Measurements from ENCODE around the gene ZNF80.

Gene ZNF80

DNA sequence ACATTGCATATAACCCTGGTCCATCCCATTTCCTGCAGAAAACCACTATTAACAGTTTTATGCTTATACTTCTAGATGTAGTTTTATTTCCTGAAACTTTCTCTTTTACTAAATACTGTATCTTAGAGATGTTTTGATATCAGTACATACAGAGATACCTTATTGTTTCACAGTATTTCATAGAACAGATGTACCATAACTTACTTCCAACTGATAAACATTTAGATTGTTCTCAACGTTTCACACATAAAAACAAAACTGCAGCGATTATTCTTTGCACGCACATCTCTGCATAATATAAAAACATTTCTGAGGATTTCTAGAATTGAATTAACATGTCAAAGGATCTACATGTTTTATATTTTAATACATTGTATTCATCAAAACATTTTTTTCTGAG is 2.6 kb downstream of the ZNF80 start:
- Histone ChIP-seq H3K36me3 (replicated peaks in 1 of 2; ENCODE audit: control insufficient read depth in 2 of 2, insufficient read depth in 2 of 2, low read length in 2 of 2) (no peaks in the 10 kb centered on the region), H3K4ac (ENCODE audit: low read length) (no peak overlapping the region), H3K9me3 (replicated peaks in 1 of 2; ENCODE audit: control insufficient read depth in 2 of 2, insufficient read depth in 1 of 2, low read depth in 1 of 2, low read length in 2 of 2) (peaks cover 0 to 1% of the 10 kb centered on the region in 2 donors), H4K91ac (ENCODE audit: low read depth, low read length, poor library complexity) (no peak overlapping the region), H2BK12ac (ENCODE audit: low read length) (no peak overlapping the region), H2AK5ac (ENCODE audit: low read depth, low read length) (no peak overlapping the region), H3K4me1 (ENCODE audit: control insufficient read depth in 2 of 2, insufficient read depth in 1 of 2, low read depth in 1 of 2, low read length in 2 of 2) (no peaks in the 10 kb centered on the region), H3K27ac (replicated peaks; ENCODE audit: low read length) (no peak overlapping the region), H3K79me1 (ENCODE audit: low read depth, low read length) (no peaks in the 10 kb centered on the region), H3K27me3 (ENCODE audit: control insufficient read depth in 3 of 3, insufficient read depth in 3 of 3, low read depth in 1 of 3, low read length in 3 of 3) (no peaks in the 10 kb centered on the region), H3K4me2 (ENCODE audit: insufficient read depth, low read length, poor library complexity, severe bottlenecking) (no peak overlapping the region), H3K14ac (ENCODE audit: low read length) (no peak overlapping the region), H2BK5ac (ENCODE audit: low read length) (no peak overlapping the region), H3K4me3 (ENCODE audit: low read length in 2 of 2) (no peak overlapping the region), H3K9ac (ENCODE audit: low read depth, low read length, poor library complexity) (no peak overlapping the region), H3K18ac (ENCODE audit: low read length) (no peak overlapping the region), H3K23ac (ENCODE audit: low read depth, low read length, poor library complexity) (no peak overlapping the region), H4K8ac (ENCODE audit: low read depth, low read length) (no peak overlapping the region), H2AFZ (ENCODE audit: low read length) (no peak overlapping the region), H2BK15ac (ENCODE audit: low read length) (no peak overlapping the region), H2BK120ac (ENCODE audit: low read depth, low read length) (no peak overlapping the region)
- no peak for DNase-seq (ENCODE audit: low spot score)
- WGBS, 2 donors (ENCODE audit: extremely low coverage in 2 of 2, insufficient read length in 2 of 2, insufficient replicate concordance in 1 of 2), result no CpG with 5 or more reads among the region's 3 CpGs

DNA sequence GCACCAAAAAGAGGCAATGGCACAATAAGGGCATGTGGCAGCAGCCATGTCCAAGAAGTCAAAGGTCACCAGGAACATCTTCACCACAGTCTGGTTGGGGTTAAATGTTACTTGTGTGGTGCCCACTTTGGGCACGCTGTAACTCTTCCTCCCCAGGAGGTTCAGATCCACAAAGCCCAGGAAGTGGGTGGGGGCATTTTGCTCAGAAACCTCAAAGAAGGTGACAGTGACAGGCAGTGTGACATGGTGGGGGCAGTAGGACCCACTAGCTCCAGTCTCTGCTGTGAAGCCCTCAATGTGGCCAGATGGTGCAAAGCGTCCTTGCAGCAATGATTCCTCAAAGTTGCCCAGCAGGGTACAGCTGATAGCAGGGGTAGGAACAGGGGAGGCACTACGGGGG is 5.8 kb downstream of the ZNF80 start:
- H3K9me3 ChIP-seq (replicated peaks in 1 of 2; ENCODE audit: control insufficient read depth in 2 of 2, insufficient read depth in 1 of 2, low read depth in 1 of 2, low read length in 2 of 2), result no peaks in the 10 kb centered on the region
- H3K4me3 ChIP-seq (ENCODE audit: low read length in 2 of 2), result no peak overlapping the region
- no peak overlapping the region for H4K8ac ChIP-seq (ENCODE audit: low read depth, low read length)
- H3K23ac ChIP-seq (ENCODE audit: low read depth, low read length, poor library complexity), result no peak overlapping the region
- H3K27me3 ChIP-seq (ENCODE audit: control insufficient read depth in 3 of 3, insufficient read depth in 3 of 3, low read depth in 1 of 3, low read length in 3 of 3), result no peaks in the 10 kb centered on the region
- no peak overlapping the region for H3K27ac ChIP-seq (replicated peaks; ENCODE audit: low read length)
- no peak overlapping the region for H3K4me2 ChIP-seq (ENCODE audit: insufficient read depth, low read length, poor library complexity, severe bottlenecking)
- no CpG with 5 or more reads among the region's 3 CpGs for WGBS, 2 donors (ENCODE audit: extremely low coverage in 2 of 2, insufficient read length in 2 of 2, insufficient replicate concordance in 1 of 2)
- H3K36me3 ChIP-seq (replicated peaks in 1 of 2; ENCODE audit: control insufficient read depth in 2 of 2, insufficient read depth in 2 of 2, low read length in 2 of 2), result no peaks in the 10 kb centered on the region
- no peak overlapping the region for H3K14ac ChIP-seq (ENCODE audit: low read length)
- H2BK12ac ChIP-seq (ENCODE audit: low read length), result no peak overlapping the region
- no peak overlapping the region for H2BK120ac ChIP-seq (ENCODE audit: low read depth, low read length)
- no peak overlapping the region for H4K91ac ChIP-seq (ENCODE audit: low read depth, low read length, poor library complexity)
- no peaks in the 10 kb centered on the region for H3K4me1 ChIP-seq (ENCODE audit: control insufficient read depth in 2 of 2, insufficient read depth in 1 of 2, low read depth in 1 of 2, low read length in 2 of 2)
- no peaks in the 10 kb centered on the region for H3K79me1 ChIP-seq (ENCODE audit: low read depth, low read length)
- H2AFZ ChIP-seq (ENCODE audit: low read length), result no peak overlapping the region
- no peak overlapping the region for H3K9ac ChIP-seq (ENCODE audit: low read depth, low read length, poor library complexity)
- no peak overlapping the region for H3K18ac ChIP-seq (ENCODE audit: low read length)
- no peak overlapping the region for H2BK5ac ChIP-seq (ENCODE audit: low read length)
- H3K4ac ChIP-seq (ENCODE audit: low read length), result no peak overlapping the region
- no peak for DNase-seq (ENCODE audit: low spot score)
- no peak overlapping the region for H2BK15ac ChIP-seq (ENCODE audit: low read length)
- H2AK5ac ChIP-seq (ENCODE audit: low read depth, low read length), result no peak overlapping the region

DNA sequence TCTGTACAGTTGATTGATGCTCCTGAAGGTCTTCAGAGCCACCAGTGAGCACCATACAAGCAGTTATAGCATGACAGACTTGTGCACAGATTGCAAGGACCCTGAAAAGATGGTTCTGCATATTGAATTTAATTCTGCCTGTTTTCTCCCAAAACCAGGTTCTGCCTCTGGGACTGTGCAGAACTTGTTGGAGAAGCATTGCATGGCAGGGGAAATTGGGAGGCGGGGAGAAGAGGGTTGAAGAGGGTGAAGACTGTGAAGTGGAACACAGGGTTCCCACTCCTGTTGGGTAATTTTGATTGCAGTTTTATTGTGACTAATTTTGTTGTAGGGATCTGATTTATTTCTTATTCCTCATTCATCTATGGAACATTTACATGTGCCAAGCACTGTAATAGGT is 10.3 kb downstream of the ZNF80 start:
- WGBS, 2 donors (ENCODE audit: extremely low coverage in 2 of 2, insufficient read length in 2 of 2, insufficient replicate concordance in 1 of 2), result no CpG with 5 or more reads among the region's 1 CpG
- H2AK5ac ChIP-seq (ENCODE audit: low read depth, low read length), result no peak overlapping the region

DNA sequence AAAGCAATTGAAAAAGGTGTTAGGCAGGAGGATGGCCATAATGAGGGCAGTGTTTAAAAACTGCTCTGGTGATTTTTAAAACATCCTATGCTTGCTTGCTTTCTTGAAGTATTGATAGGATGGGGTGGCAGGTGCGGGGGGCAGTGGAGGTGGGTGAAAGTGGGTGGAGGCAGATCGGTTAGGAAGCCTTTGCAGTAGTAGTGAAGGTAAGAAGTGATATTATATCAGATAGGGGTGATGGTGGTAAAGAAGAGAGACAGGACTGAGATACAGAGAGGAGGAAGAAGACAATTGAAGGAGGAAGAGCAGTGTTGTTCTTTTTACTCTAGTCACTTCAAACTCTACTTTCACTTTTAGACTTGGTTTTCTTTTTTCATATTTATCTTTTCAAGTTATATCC is 11.1 kb downstream of the ZNF80 start:
- no peak overlapping the region for H2BK12ac ChIP-seq (ENCODE audit: low read length)
- H2BK5ac ChIP-seq (ENCODE audit: low read length), result no peak overlapping the region
- no peak overlapping the region for H2BK15ac ChIP-seq (ENCODE audit: low read length)
- no peak overlapping the region for H3K4me2 ChIP-seq (ENCODE audit: insufficient read depth, low read length, poor library complexity, severe bottlenecking)
- H3K9ac ChIP-seq (ENCODE audit: low read depth, low read length, poor library complexity), result no peak overlapping the region
- H2BK120ac ChIP-seq (ENCODE audit: low read depth, low read length), result no peak overlapping the region
- no peak overlapping the region for H4K8ac ChIP-seq (ENCODE audit: low read depth, low read length)
- H4K91ac ChIP-seq (ENCODE audit: low read depth, low read length, poor library complexity), result no peak overlapping the region
- no peak overlapping the region for H3K27ac ChIP-seq (replicated peaks; ENCODE audit: low read length)
- H3K79me1 ChIP-seq (ENCODE audit: low read depth, low read length), result no peaks in the 10 kb centered on the region
- H3K14ac ChIP-seq (ENCODE audit: low read length), result no peak overlapping the region
- H2AK5ac ChIP-seq (ENCODE audit: low read depth, low read length), result no peak overlapping the region
- H2AFZ ChIP-seq (ENCODE audit: low read length), result no peak overlapping the region
- peaks cover 8 to 9% of the 10 kb centered on the region in 2 donors for H3K9me3 ChIP-seq (replicated peaks in 1 of 2; ENCODE audit: control insufficient read depth in 2 of 2, insufficient read depth in 1 of 2, low read depth in 1 of 2, low read length in 2 of 2)
- H3K23ac ChIP-seq (ENCODE audit: low read depth, low read length, poor library complexity), result no peak overlapping the region
- H3K18ac ChIP-seq (ENCODE audit: low read length), result no peak overlapping the region
- H3K4ac ChIP-seq (ENCODE audit: low read length), result no peak overlapping the region
- no peaks in the 10 kb centered on the region for H3K36me3 ChIP-seq (replicated peaks in 1 of 2; ENCODE audit: control insufficient read depth in 2 of 2, insufficient read depth in 2 of 2, low read length in 2 of 2)
- H3K4me3 ChIP-seq (ENCODE audit: low read length in 2 of 2), result no peak overlapping the region
- WGBS, 2 donors (ENCODE audit: extremely low coverage in 2 of 2, insufficient read length in 2 of 2, insufficient replicate concordance in 1 of 2), result no CpG with 5 or more reads among the region's 2 CpGs
- DNase-seq (ENCODE audit: low spot score), result no peak
- H3K27me3 ChIP-seq (ENCODE audit: control insufficient read depth in 3 of 3, insufficient read depth in 3 of 3, low read depth in 1 of 3, low read length in 3 of 3), result no peaks in the 10 kb centered on the region
- no peaks in the 10 kb centered on the region for H3K4me1 ChIP-seq (ENCODE audit: control insufficient read depth in 2 of 2, insufficient read depth in 1 of 2, low read depth in 1 of 2, low read length in 2 of 2)

More for the DNA sequence above, 10.3 kb downstream of the ZNF80 start:
- no peak overlapping the region for H3K18ac ChIP-seq (ENCODE audit: low read length)
- H3K4ac ChIP-seq (ENCODE audit: low read length), result no peak overlapping the region
- H4K8ac ChIP-seq (ENCODE audit: low read depth, low read length), result no peak overlapping the region
- no peak overlapping the region for H2BK5ac ChIP-seq (ENCODE audit: low read length)
- H3K27ac ChIP-seq (replicated peaks; ENCODE audit: low read length), result no peak overlapping the region
- no peak overlapping the region for H2BK15ac ChIP-seq (ENCODE audit: low read length)
- H3K4me3 ChIP-seq (ENCODE audit: low read length in 2 of 2), result no peak overlapping the region
- no peaks in the 10 kb centered on the region for H3K4me1 ChIP-seq (ENCODE audit: control insufficient read depth in 2 of 2, insufficient read depth in 1 of 2, low read depth in 1 of 2, low read length in 2 of 2)
- no peaks in the 10 kb centered on the region for H3K36me3 ChIP-seq (replicated peaks in 1 of 2; ENCODE audit: control insufficient read depth in 2 of 2, insufficient read depth in 2 of 2, low read length in 2 of 2)
- no peak overlapping the region for H3K4me2 ChIP-seq (ENCODE audit: insufficient read depth, low read length, poor library complexity, severe bottlenecking)
- H3K9ac ChIP-seq (ENCODE audit: low read depth, low read length, poor library complexity), result no peak overlapping the region
- no peaks in the 10 kb centered on the region for H3K27me3 ChIP-seq (ENCODE audit: control insufficient read depth in 3 of 3, insufficient read depth in 3 of 3, low read depth in 1 of 3, low read length in 3 of 3)
- H2AFZ ChIP-seq (ENCODE audit: low read length), result no peak overlapping the region
- H2BK120ac ChIP-seq (ENCODE audit: low read depth, low read length), result no peak overlapping the region
- H3K79me1 ChIP-seq (ENCODE audit: low read depth, low read length), result no peaks in the 10 kb centered on the region
- no peak overlapping the region for H3K14ac ChIP-seq (ENCODE audit: low read length)
- no peak for DNase-seq (ENCODE audit: low spot score)
- no peak overlapping the region for H2BK12ac ChIP-seq (ENCODE audit: low read length)
- H3K9me3 ChIP-seq (replicated peaks in 1 of 2; ENCODE audit: control insufficient read depth in 2 of 2, insufficient read depth in 1 of 2, low read depth in 1 of 2, low read length in 2 of 2), result peaks cover 8 to 9% of the 10 kb centered on the region in 2 donors
- no peak overlapping the region for H4K91ac ChIP-seq (ENCODE audit: low read depth, low read length, poor library complexity)
- H3K23ac ChIP-seq (ENCODE audit: low read depth, low read length, poor library complexity), result no peak overlapping the region

All from neuronal stem cell (in vitro differentiated cells).